Karpas-422 (cell line): Measurements from ENCODE around the gene PLXDC2. TPM values are rescaled to one million over a fixed set of nuclear protein-coding genes. Genes with fewer than 3 reads are reported as not detected.
A peak's percentile ranks its signal among the peaks of the same experiment; 100 is the strongest.

Experiments
- DNase-seq: peaks from one replicate; pipeline ENCODE4 v3.0.0-alpha.2; 2015
- H2AFZ ChIP-seq: fragments of 200-600 bp; sonication (generic); 2 replicates; pipeline ENCODE4 v1.6.1; 2014; ENCODE audit warnings: antibody characterized with exemption, low read length, mixed read lengths
- H3K27ac ChIP-seq: fragments of 200-600 bp; sonication (generic); 2 replicates; pipeline ENCODE4 v1.5.1; 2014; ENCODE audit warnings: mild to moderate bottlenecking, low read length, moderate library complexity
- H3K27me3 ChIP-seq: fragments of 200-600 bp; sonication (generic); 2 replicates; pipeline ENCODE4 v1.6.1; 2014; ENCODE audit warnings: low read length, mixed read lengths
- H3K36me3 ChIP-seq: fragments of 200-600 bp; sonication (generic); 2 replicates; pipeline ENCODE4 v1.6.1; 2014; ENCODE audit warnings: low read length, mixed read lengths; ENCODE audit not compliant: insufficient read depth
- H3K4me1 ChIP-seq: fragments of 200-600 bp; sonication (generic); 2 replicates; pipeline ENCODE4 v1.6.1; 2014; ENCODE audit warnings: mild to moderate bottlenecking, low read length, mixed read lengths
- H3K4me2 ChIP-seq: fragments of 200-600 bp; sonication (generic); 2 replicates; pipeline ENCODE4 v1.6.1; 2014; ENCODE audit warnings: low read length, low read depth, mild to moderate bottlenecking; ENCODE audit not compliant: poor library complexity, severe bottlenecking
- H3K4me3 ChIP-seq: fragments of 200-600 bp; sonication (generic); 2 replicates; pipeline ENCODE4 v1.5.1; 2014; ENCODE audit warnings: mild to moderate bottlenecking, antibody characterized with exemption, low read length, mixed read lengths
- H3K79me2 ChIP-seq: fragments of 200-600 bp; sonication (generic); 2 replicates; pipeline ENCODE4 v1.6.1; 2014; ENCODE audit warnings: mild to moderate bottlenecking, low read length, mixed read lengths
- H3K9ac ChIP-seq: fragments of 200-600 bp; sonication (generic); 2 replicates; pipeline ENCODE4 v1.6.0; 2014; ENCODE audit warnings: low read length
- H3K9me2 ChIP-seq: fragments of 200-600 bp; sonication (generic), shearing (Covaris generic); replicated peaks from 2 replicates; pipeline ENCODE4 v1.6.0; 2014; ENCODE audit warnings: mild to moderate bottlenecking, low read length, moderate library complexity; ENCODE audit not compliant: insufficient read depth
- H3K9me3 ChIP-seq: fragments of 300-700, 200-600 bp; sonication (generic); 2 replicates; pipeline ENCODE4 v1.6.1; 2014; ENCODE audit warnings: low read length, mixed read lengths
- H4K20me1 ChIP-seq: fragments of 200-600 bp; sonication (generic); 2 replicates; pipeline ENCODE4 v1.6.1; 2014; ENCODE audit warnings: mild to moderate bottlenecking, antibody characterized with exemption, low read length, low read depth; ENCODE audit not compliant: insufficient read depth
- total RNA-seq: library from RNA; depleted of rRNA; stranded (reverse); fragments of >200 nt; shearing (Covaris generic); gene quantifications from 2 replicates; pipeline ENCODE4 v1.2.3, GENCODE V29; 2014; ENCODE audit warnings: low replicate concordance

Gene PLXDC2
- total RNA-seq, 1 experiment from 2014 or later: not detected

DNA sequence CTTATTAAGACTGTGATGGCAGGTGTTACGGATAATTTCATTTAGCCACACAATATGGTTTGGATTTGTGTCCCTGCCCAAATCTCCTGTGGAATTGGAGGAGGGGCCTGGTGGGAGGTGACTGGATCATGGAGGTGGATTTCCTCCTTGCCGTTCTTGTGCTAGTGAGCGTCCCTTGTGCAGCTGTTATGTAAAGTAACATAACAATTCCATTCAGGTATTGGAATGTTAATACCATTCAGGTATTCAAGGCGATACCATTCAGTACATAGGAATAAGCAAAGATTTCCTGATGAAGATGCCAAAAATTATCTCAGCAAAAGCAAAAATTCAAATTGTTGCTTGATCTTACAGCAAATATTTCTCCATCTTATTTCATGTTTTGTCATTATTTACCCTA lies 32.5 kb upstream of the PLXDC2 start:
- H3K4me1 ChIP-seq: no peaks in the 10 kb centered on the region
- H3K9me2 ChIP-seq: no peaks in the 10 kb centered on the region
- H3K9ac ChIP-seq: no peak overlapping the region
- H2AFZ ChIP-seq: no peak overlapping the region
- H4K20me1 ChIP-seq: no peaks in the 10 kb centered on the region
- no peak for DNase-seq
- no peaks in the 10 kb centered on the region for H3K79me2 ChIP-seq
- no peaks in the 10 kb centered on the region for H3K36me3 ChIP-seq
- H3K27ac ChIP-seq: no peak overlapping the region
- no peaks in the 10 kb centered on the region for H3K27me3 ChIP-seq
- H3K4me3 ChIP-seq: no peak overlapping the region
- H3K9me3 ChIP-seq: peaks cover 12% of the 10 kb centered on the region
- H3K4me2 ChIP-seq: no peak overlapping the region

DNA sequence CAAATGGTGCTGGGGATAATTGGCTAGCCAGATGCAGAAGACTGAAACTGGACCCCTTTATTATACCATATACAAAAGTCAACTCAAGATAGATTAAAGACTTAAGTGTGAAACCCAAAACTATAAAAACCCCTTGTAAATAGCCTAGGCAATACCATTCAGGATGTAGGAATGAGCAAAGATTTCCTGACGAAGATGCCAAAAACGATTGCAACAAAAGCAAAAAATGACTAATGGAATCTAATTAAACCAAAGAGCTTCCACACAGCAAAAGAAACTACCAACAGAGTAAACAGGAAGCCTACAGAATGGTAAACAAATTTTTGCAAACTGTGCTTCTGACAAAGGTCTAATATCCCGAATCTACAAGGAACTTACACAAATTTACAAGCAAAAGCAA lies 30.9 kb upstream of the PLXDC2 start:
- Histone ChIP-seq H3K27ac (no peak overlapping the region), H3K4me1 (no peaks in the 10 kb centered on the region), H2AFZ (no peak overlapping the region), H3K9me3 (peaks cover 6% of the 10 kb centered on the region), H3K4me2 (no peak overlapping the region), H3K4me3 (no peak overlapping the region), H4K20me1 (no peaks in the 10 kb centered on the region), H3K27me3 (no peaks in the 10 kb centered on the region), H3K79me2 (no peaks in the 10 kb centered on the region), H3K36me3 (no peaks in the 10 kb centered on the region), H3K9ac (no peak overlapping the region), H3K9me2 (no peaks in the 10 kb centered on the region)
- no peak for DNase-seq

DNA sequence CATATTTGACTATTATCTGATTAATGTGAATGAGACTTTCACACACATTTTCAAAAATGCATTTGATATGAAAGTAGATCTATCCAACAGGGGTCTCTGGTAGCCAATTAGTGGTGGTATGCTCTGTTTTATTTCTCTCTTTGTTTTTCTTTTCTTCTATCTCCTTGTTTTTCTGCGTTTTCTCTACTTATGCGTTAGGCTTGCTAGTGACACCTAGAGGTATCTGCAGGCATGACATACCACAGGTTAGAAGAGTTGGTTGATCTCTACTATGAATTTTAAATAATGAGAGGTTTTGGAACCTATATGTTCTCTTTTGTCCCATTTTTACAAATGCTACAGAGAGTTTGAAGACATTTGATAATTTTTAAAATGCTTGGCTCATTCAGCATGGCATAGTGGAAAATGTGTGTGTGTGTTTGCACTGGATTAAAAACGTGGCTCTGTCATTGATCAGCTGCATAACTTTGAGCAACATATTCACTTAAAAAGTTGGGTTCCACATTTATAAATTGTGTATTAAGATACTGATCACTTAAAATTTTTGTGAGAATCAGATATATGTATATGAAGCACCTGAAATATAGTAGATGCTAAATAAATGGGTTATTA lies 28.1 kb upstream of the PLXDC2 start:
- peak; percentile 76 for DNase-seq
- Histone ChIP-seq H3K9me3 (peaks cover 3% of the 10 kb centered on the region; the same call in 1 of the 2 replicates), H3K27ac (no peak overlapping the region), H3K4me1 (no peaks in the 10 kb centered on the region), H3K27me3 (no peaks in the 10 kb centered on the region), H3K4me2 (no peak overlapping the region), H3K4me3 (no peak overlapping the region), H3K79me2 (no peaks in the 10 kb centered on the region), H4K20me1 (no peaks in the 10 kb centered on the region), H3K9ac (no peak overlapping the region), H2AFZ (no peak overlapping the region), H3K36me3 (no peaks in the 10 kb centered on the region), H3K9me2 (no peaks in the 10 kb centered on the region)

DNA sequence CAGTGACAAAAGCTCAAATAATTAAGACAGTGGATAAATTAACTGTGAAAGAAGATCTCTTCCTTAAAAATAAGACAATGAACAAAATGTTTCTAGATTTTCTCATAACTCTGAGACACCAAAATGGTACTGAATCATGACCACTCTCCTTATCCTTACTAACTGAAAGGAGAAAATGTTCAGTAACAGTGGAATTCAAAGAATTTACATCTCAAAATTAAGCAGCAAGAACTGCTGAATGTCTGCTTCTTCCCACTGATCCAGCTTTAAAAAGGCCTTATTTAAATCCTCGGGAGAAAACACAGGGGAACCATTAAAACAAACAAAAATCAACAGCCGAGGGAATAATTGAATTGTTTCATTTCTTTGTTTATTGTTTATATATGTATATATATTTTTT lies 27.3 kb upstream of the PLXDC2 start:
- Histone ChIP-seq H3K9me3 (no peaks in the 10 kb centered on the region), H3K79me2 (no peaks in the 10 kb centered on the region), H3K27me3 (no peaks in the 10 kb centered on the region), H3K36me3 (no peaks in the 10 kb centered on the region), H2AFZ (no peak overlapping the region), H3K9me2 (no peaks in the 10 kb centered on the region), H4K20me1 (no peaks in the 10 kb centered on the region), H3K27ac (no peak overlapping the region), H3K4me2 (no peak overlapping the region), H3K9ac (no peak overlapping the region), H3K4me1 (no peaks in the 10 kb centered on the region), H3K4me3 (no peak overlapping the region)
- DNase-seq: no peak

DNA sequence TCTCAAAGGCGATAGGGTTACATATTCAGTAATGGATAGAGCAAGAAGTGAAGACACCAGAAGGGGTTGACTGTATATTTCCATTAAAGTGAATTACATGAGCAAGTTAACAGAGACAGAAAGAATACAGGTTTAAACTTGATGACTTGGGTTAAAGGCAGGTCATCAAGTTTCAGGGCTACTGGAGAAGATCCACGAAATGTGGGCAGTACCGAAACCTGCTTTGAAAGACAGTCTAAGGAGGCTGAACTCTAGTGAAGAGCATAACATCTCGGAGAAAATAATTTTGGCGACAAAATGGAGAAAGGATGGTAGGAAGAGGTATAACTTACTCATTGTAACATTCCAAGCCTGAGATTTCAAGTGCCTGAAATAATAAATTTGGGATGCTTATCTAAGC lies 26.6 kb upstream of the PLXDC2 start:
- H3K36me3 ChIP-seq: no peaks in the 10 kb centered on the region
- no peak overlapping the region for H2AFZ ChIP-seq
- no peak overlapping the region for H3K27ac ChIP-seq
- H3K9ac ChIP-seq: no peak overlapping the region
- no peaks in the 10 kb centered on the region for H3K4me1 ChIP-seq
- no peaks in the 10 kb centered on the region for H3K79me2 ChIP-seq
- H3K9me3 ChIP-seq: no peaks in the 10 kb centered on the region
- no peak overlapping the region for H3K4me3 ChIP-seq
- H3K4me2 ChIP-seq: no peak overlapping the region
- H3K27me3 ChIP-seq: no peaks in the 10 kb centered on the region
- DNase-seq: no peak
- H3K9me2 ChIP-seq: no peaks in the 10 kb centered on the region
- H4K20me1 ChIP-seq: no peaks in the 10 kb centered on the region

DNA sequence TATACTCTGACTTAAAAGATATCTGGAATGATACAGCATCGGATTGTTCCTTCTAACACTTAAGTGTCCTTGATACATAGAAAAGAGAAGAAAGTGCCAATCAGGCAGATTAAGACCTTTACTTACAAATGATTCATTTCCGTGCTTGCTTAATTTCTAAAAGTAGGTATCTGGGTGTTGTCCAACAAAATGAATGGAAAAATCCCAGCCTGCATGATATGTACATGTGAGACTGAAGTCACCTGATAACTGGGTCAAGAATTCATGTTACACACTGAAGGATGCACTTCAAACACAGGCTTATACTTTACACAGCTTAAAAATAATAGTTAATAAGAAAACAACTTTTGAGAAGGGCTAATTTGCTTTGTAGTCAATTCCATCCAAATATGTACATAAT lies 25.2 kb upstream of the PLXDC2 start:
- H3K4me3 ChIP-seq: no peak overlapping the region
- DNase-seq: no peak
- no peaks in the 10 kb centered on the region for H3K9me2 ChIP-seq

DNA sequence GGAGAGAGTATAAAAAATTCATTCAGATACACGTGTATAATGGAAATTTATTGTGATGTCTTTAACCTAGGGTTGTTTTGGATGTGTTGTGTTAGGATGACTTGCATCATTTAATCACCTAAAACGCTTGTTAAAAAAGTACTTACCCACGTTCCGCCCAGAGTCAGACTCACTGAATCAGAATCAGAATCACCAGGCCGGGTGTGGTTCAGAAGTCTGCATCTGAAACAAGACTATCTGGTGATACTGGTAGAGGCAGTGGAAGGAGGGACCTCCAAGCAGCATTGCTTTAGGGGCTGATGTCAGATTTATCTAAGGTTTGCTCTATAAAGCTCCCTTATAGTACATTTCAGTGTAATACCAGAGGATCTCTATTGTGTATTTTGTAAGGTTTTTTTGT lies 20.5 kb upstream of the PLXDC2 start:
- H3K27me3 ChIP-seq: no peaks in the 10 kb centered on the region
- H3K79me2 ChIP-seq: no peaks in the 10 kb centered on the region
- peaks cover 10% of the 10 kb centered on the region; the same call in 1 of the 2 replicates for H3K9me3 ChIP-seq
- no peak overlapping the region for H3K4me2 ChIP-seq
- no peak overlapping the region for H2AFZ ChIP-seq
- no peak overlapping the region for H3K4me3 ChIP-seq
- no peak overlapping the region for H3K9ac ChIP-seq
- H4K20me1 ChIP-seq: no peaks in the 10 kb centered on the region
- no peaks in the 10 kb centered on the region for H3K36me3 ChIP-seq
- no peak for DNase-seq
- H3K9me2 ChIP-seq: no peaks in the 10 kb centered on the region
- H3K4me1 ChIP-seq: no peaks in the 10 kb centered on the region
- H3K27ac ChIP-seq: no peak overlapping the region

More for the DNA sequence above, 25.2 kb upstream of the PLXDC2 start:
- H2AFZ ChIP-seq: no peak overlapping the region
- no peak overlapping the region for H3K27ac ChIP-seq
- H3K36me3 ChIP-seq: no peaks in the 10 kb centered on the region
- no peaks in the 10 kb centered on the region for H3K79me2 ChIP-seq
- no peak overlapping the region for H3K9ac ChIP-seq
- H3K9me3 ChIP-seq: no peaks in the 10 kb centered on the region
- H3K27me3 ChIP-seq: no peaks in the 10 kb centered on the region
- no peaks in the 10 kb centered on the region for H3K4me1 ChIP-seq
- no peaks in the 10 kb centered on the region for H4K20me1 ChIP-seq
- H3K4me2 ChIP-seq: no peak overlapping the region

DNA sequence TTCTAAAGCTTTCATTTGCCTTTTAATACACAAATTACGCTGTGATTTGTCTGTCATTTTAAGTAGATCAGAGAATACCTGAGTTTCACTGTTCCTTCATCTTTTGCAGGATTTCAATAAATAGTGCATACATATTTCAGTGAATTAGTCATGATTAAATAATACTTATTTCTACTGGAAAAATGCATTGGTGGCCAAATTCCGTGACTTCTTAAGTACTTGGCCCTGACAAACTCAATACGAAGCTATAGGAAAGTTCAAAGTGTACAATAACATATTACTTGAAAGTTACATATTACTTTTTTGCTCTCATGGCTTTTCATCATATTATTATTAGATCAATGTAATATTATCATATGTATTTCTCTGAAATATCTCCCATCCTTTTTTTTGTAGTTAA lies 16.1 kb upstream of the PLXDC2 start:
- Histone ChIP-seq H3K79me2 (no peaks in the 10 kb centered on the region), H3K9me3 (peaks cover 27% of the 10 kb centered on the region), H3K27me3 (no peaks in the 10 kb centered on the region), H3K27ac (no peak overlapping the region), H3K4me1 (no peaks in the 10 kb centered on the region), H3K4me2 (no peak overlapping the region), H4K20me1 (no peaks in the 10 kb centered on the region), H3K9ac (no peak overlapping the region), H3K9me2 (no peaks in the 10 kb centered on the region), H3K4me3 (no peak overlapping the region), H3K36me3 (no peaks in the 10 kb centered on the region), H2AFZ (no peak overlapping the region)
- no peak for DNase-seq

DNA sequence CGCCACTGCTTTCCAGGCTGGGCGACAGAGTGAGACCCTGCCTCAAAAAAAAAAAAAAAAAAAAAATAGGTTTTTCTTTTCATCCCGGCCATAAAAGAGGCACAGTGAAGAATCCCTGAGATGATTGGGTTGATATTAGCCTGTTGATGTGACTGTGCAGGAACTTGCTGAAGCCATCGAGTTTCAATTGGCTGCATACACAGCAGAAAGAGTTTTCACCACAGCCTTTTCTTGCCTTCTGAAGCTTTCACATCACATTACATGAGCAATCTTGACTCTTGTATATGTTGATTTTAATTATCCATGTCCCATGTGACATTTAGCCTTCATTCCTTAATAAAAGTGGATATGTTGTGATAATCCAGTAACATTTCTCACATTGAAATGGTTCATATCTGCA lies 14.9 kb upstream of the PLXDC2 start:
- Histone ChIP-seq H3K79me2 (no peaks in the 10 kb centered on the region), H3K4me3 (no peak overlapping the region)
- DNase-seq: no peak

More for the DNA sequence above, 14.9 kb upstream of the PLXDC2 start:
- Histone ChIP-seq H3K9me3 (peaks cover 31% of the 10 kb centered on the region), H4K20me1 (no peaks in the 10 kb centered on the region), H3K4me1 (no peaks in the 10 kb centered on the region), H3K27me3 (no peaks in the 10 kb centered on the region), H3K27ac (no peak overlapping the region), H3K9ac (no peak overlapping the region), H2AFZ (no peak overlapping the region), H3K36me3 (no peaks in the 10 kb centered on the region), H3K4me2 (no peak overlapping the region), H3K9me2 (no peaks in the 10 kb centered on the region)
